OCI-LY1 (cell line): ENCODE measurements around the gene LLCFC1.

Experiments
- CTCF ChIP-seq: fragments of 200-600 bp; sonication (generic), shearing (Covaris generic); IDR thresholded peaks from 2 replicates; pipeline ENCODE4 v1.5.1; 2017; ENCODE audit warnings: mild to moderate bottlenecking, antibody characterized with exemption, low read length, moderate library complexity, mixed read lengths
- EZH2 ChIP-seq: fragments of 200-600 bp; sonication (generic), shearing (Covaris generic); IDR thresholded peaks from 2 replicates; pipeline ENCODE4 v1.8.0; 2017; ENCODE audit warnings: borderline replicate concordance, mixed run types, mild to moderate bottlenecking, antibody characterized with exemption, low read length, moderate library complexity, mixed read lengths

- TF ChIP-seq CTCF = no peak
- no peak for TF ChIP-seq EZH2
Observed at GRCh38 chr7:142894985-142895593, 44.2 kb upstream of the LLCFC1 start.
